HepG2 (cell line): Measurements from ENCODE around the gene RAP2C. TPM values are rescaled to one million over a fixed set of nuclear protein-coding genes. Genes with fewer than 3 reads are reported as not detected.

Source experiments
- GATAD1 ChIP-seq: IDR thresholded peaks from 2 replicates; pipeline ENCODE4 v1.6.1; 2016; ENCODE audit warnings: missing genetic modification reagents, missing compliant biosample characterization
- HDAC1 ChIP-seq: sonication (generic); formaldehyde crosslinking; IDR thresholded peaks from 2 replicates; pipeline ENCODE4 v1.5.1; 2020; ENCODE audit warnings: mild to moderate bottlenecking, missing genetic modification reagents
- JUNB ChIP-seq: sonication (generic); formaldehyde crosslinking; IDR thresholded peaks from 2 replicates; pipeline ENCODE4 v1.8.0; 2022; ENCODE audit warnings: missing genetic modification reagents, mild to moderate bottlenecking, borderline replicate concordance
- MBNL3 ChIP-seq: fragments of 250-450 bp; sonication (Bioruptor Pico); conservative IDR thresholded peaks from 2 replicates; pipeline ENCODE4 v1.8.0; 2022; ENCODE audit warnings: mild to moderate bottlenecking, inconsistent platforms
- NFKBIZ ChIP-seq: IDR thresholded peaks from 2 replicates; pipeline ENCODE4 v1.6.1; 2018; ENCODE audit warnings: missing genetic modification reagents, missing compliant biosample characterization
- NRL ChIP-seq: sonication (generic); formaldehyde crosslinking; IDR thresholded peaks from 2 replicates; pipeline ENCODE4 v1.5.0; 2020; ENCODE audit warnings: missing genetic modification reagents, mild to moderate bottlenecking, moderate library complexity, borderline replicate concordance
- SNRNP70 ChIP-seq: fragments of 200-400 bp; formaldehyde crosslinking; IDR thresholded peaks from 2 replicates; pipeline ENCODE4 v1.6.1; 2017; ENCODE audit warnings: mild to moderate bottlenecking, low read depth, low read length, moderate library complexity
- SP1 ChIP-seq, 2 experiments: fragments of 450-650 bp in 1 of 2; sonication (generic) in 1 of 2; formaldehyde crosslinking in 1 of 2; IDR thresholded peaks; 2 replicates each; pipeline versions ENCODE4 v1.4.0 to v1.6.1; 2016 to 2020; ENCODE audit warnings: missing genetic modification reagents in 1 of 2
- ZMYM4 ChIP-seq: sonication (generic); formaldehyde crosslinking; IDR thresholded peaks from 2 replicates; pipeline ENCODE4 v1.8.1; 2023; ENCODE audit warnings: mild to moderate bottlenecking, missing genetic modification reagents
- ZNF235 ChIP-seq: sonication (generic); formaldehyde crosslinking; IDR thresholded peaks from 2 replicates; pipeline ENCODE4 v1.8.1; 2023; ENCODE audit warnings: mild to moderate bottlenecking, missing genetic modification reagents, borderline replicate concordance
- ZNF276 ChIP-seq: sonication (generic); formaldehyde crosslinking; IDR thresholded peaks from 2 replicates; pipeline ENCODE4 v1.4.0; 2020; ENCODE audit warnings: mild to moderate bottlenecking, low read depth, missing genetic modification reagents
- ZNF33A ChIP-seq: sonication (generic); formaldehyde crosslinking; IDR thresholded peaks from 2 replicates; pipeline ENCODE4 v1.5.1; 2020; ENCODE audit warnings: missing genetic modification reagents, mild to moderate bottlenecking, moderate library complexity, borderline replicate concordance
- ZNF484 ChIP-seq: sonication (generic); formaldehyde crosslinking; IDR thresholded peaks from 2 replicates; pipeline ENCODE4 v1.5.1; 2020; ENCODE audit warnings: mild to moderate bottlenecking, low read depth, missing genetic modification reagents, borderline replicate concordance
- ZNF569 ChIP-seq: sonication (generic); formaldehyde crosslinking; IDR thresholded peaks from 2 replicates; pipeline ENCODE4 v1.5.0; 2020; ENCODE audit warnings: mild to moderate bottlenecking, missing genetic modification reagents, moderate library complexity, borderline replicate concordance
- ZNF629 ChIP-seq: sonication (generic); formaldehyde crosslinking; conservative IDR thresholded peaks from 2 replicates; pipeline ENCODE4 v1.5.0; 2020; ENCODE audit warnings: missing genetic modification reagents
- ZNF777 ChIP-seq: sonication (generic); formaldehyde crosslinking; IDR thresholded peaks from 2 replicates; pipeline ENCODE4 v1.4.0; 2020; ENCODE audit warnings: missing genetic modification reagents
- ZNF788 ChIP-seq: sonication (generic); formaldehyde crosslinking; IDR thresholded peaks from 2 replicates; pipeline ENCODE4 v1.5.0; 2020; ENCODE audit warnings: mild to moderate bottlenecking, missing genetic modification reagents, borderline replicate concordance
- ZNF816 ChIP-seq: sonication (generic); formaldehyde crosslinking; IDR thresholded peaks from 2 replicates; pipeline ENCODE4 v1.8.0; 2022; ENCODE audit warnings: missing genetic modification reagents, mild to moderate bottlenecking, borderline replicate concordance
- ZNF878 ChIP-seq: sonication (generic); formaldehyde crosslinking; IDR thresholded peaks from 2 replicates; pipeline ENCODE4 v1.8.1; 2023; ENCODE audit warnings: mild to moderate bottlenecking, missing genetic modification reagents, moderate library complexity
- polyA plus RNA-seq, 8 experiments: library from polyadenylated mRNA; depleted of rRNA in 3 of 8; stranded (reverse) in 7 of 8; unstranded in 1 of 8; fragments of >200 nt; fragmentation: Illumina TruSeq in 4 of 8; extraction: Trizol in 4 of 8; gene quantifications; 2 replicates each; pipeline versions ENCODE4 v1.2.1 to v1.2.3, GENCODE V29; 2011 to 2016; ENCODE audit warnings: low read depth in 4 of 8, missing spikeins in 1 of 8, mixed read lengths in 1 of 8; ENCODE audit not compliant: insufficient read depth in 1 of 8
- total RNA-seq, 5 experiments: library from RNA; depleted of rRNA; stranded (reverse); fragments of >200 nt; fragmentation: Illumina TruSeq; extraction: Trizol; gene quantifications; 2 replicates each; pipeline ENCODE4 v1.2.3, GENCODE V29; 2016; ENCODE audit warnings: low read depth in 1 of 5
- TF ChIP-seq, protein P1 (sequence below): sonication (generic); formaldehyde crosslinking; IDR thresholded peaks from 2 replicates; pipeline ENCODE4 v1.4.0; 2020; ENCODE audit warnings: missing genetic modification reagents, borderline replicate concordance
- TF ChIP-seq, protein P2 (sequence below): sonication (generic); formaldehyde crosslinking; IDR thresholded peaks from 2 replicates; pipeline ENCODE4 v1.8.0; 2022; ENCODE audit warnings: low read depth, missing genetic modification reagents

RAP2C gene
- total and polyA plus RNA-seq, 2 of the 13 experiments (the other 11 are each of a cell fraction or from before 2014, with no cell fraction given): 8.0 to 28.5 TPM

DNA sequence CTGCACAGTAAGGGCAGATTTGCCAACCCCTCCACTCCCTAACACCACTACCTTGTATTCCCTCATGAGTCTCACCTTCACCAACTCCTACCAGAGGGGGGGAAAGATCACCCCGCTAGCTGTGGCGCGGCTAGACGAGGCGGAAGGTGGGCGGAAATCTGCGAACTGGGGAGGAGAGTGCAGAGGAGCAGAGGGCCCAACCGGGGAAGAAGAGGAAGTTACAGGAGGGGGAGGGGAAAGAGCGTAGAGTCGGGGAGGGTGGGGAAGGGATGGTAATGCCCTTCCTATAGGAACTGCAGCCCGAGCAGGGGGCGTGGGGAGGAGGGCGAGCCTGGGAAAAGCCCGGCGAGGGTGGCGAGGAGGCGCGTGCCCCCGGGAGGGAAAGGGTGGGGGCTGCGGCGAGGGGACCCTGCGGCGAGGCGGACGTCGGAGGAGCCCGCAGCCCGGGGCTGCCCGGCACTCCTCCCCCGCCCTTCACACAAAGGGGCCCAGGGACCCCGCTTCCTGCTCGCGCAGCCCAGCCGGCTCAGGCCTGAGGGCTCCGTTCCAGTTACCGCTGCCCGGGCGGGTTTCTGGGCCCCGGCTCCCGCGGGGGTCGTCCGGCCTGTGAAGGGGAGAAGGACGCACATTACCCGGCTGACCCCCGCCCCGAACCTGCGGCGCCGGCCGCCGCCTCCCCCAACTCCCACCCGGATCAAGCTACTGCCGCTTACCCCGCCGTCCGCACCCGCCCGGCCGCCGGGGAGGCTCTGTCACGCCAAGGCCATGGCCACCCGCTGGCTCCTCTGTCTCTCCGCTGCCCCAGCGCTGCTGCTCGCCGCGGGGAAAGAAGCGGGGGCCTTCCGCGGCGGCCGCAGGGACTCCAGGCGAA, 1.8 kb downstream of the RAP2C start (continued):
- TF ChIP-seq SP1 (IDR thresholded peaks at IDR 0.05): no peak
- no peak for TF ChIP-seq SP1 (CRISPR knock-in tag; IDR thresholded peaks at IDR 0.05)
- 0 out of 2 replicates have a peak, but pooled peaks have one; percentile 19 for TF ChIP-seq ZNF235 (CRISPR knock-in tag)
- TF ChIP-seq ZNF629 (CRISPR knock-in tag): no peak
- TF ChIP-seq JUNB (CRISPR knock-in tag): no peak
- TF ChIP-seq ZNF816: no peak
- TF ChIP-seq ZNF276 (CRISPR knock-in tag): no peak
- peak; percentile 41; the same call in 1 of the 2 replicates for TF ChIP-seq GATAD1 (CRISPR knock-in tag)
- no peak for TF ChIP-seq ZNF484 (CRISPR knock-in tag)
- 0 out of 2 replicates have a peak, but pooled peaks have one; percentile 32 for TF ChIP-seq ZNF878 (CRISPR knock-in tag)
- TF ChIP-seq, protein P1, sequence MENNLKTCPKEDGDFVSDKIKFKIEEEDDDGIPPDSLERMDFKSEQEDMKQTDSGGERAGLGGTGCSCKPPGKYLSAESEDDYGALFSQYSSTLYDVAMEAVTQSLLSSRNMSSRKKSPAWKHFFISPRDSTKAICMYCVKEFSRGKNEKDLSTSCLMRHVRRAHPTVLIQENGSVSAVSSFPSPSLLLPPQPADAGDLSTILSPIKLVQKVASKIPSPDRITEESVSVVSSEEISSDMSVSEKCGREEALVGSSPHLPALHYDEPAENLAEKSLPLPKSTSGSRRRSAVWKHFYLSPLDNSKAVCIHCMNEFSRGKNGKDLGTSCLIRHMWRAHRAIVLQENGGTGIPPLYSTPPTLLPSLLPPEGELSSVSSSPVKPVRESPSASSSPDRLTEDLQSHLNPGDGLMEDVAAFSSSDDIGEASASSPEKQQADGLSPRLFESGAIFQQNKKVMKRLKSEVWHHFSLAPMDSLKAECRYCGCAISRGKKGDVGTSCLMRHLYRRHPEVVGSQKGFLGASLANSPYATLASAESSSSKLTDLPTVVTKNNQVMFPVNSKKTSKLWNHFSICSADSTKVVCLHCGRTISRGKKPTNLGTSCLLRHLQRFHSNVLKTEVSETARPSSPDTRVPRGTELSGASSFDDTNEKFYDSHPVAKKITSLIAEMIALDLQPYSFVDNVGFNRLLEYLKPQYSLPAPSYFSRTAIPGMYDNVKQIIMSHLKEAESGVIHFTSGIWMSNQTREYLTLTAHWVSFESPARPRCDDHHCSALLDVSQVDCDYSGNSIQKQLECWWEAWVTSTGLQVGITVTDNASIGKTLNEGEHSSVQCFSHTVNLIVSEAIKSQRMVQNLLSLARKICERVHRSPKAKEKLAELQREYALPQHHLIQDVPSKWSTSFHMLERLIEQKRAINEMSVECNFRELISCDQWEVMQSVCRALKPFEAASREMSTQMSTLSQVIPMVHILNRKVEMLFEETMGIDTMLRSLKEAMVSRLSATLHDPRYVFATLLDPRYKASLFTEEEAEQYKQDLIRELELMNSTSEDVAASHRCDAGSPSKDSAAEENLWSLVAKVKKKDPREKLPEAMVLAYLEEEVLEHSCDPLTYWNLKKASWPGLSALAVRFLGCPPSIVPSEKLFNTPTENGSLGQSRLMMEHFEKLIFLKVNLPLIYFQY (CRISPR knock-in tag): no peak
- TF ChIP-seq NRL (CRISPR knock-in tag): no peak
- 0 out of 2 replicates have a peak, but pooled peaks have one; percentile 0 for TF ChIP-seq NFKBIZ (CRISPR knock-in tag)
- TF ChIP-seq ZNF777 (CRISPR knock-in tag): peak; percentile 34
- no peak for TF ChIP-seq MBNL3
- peak; percentile 13; the same call in 1 of the 2 replicates for TF ChIP-seq ZMYM4 (CRISPR knock-in tag)
- no peak for TF ChIP-seq ZNF569 (CRISPR knock-in tag)
- TF ChIP-seq, protein P2, sequence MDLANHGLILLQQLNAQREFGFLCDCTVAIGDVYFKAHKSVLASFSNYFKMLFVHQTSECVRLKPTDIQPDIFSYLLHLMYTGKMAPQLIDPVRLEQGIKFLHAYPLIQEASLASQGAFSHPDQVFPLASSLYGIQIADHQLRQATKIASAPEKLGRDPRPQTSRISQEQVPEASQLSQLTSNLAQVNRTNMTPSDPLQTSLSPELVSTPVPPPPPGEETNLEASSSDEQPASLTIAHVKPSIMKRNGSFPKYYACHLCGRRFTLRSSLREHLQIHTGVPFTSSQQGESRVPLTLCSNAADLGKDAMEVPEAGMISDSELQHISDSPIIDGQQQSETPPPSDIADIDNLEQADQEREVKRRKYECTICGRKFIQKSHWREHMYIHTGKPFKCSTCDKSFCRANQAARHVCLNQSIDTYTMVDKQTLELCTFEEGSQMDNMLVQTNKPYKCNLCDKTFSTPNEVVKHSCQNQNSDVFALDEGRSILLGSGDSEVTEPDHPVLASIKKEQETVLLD: 0 out of 2 replicates have a peak, but pooled peaks have one; percentile 32
- no peak for TF ChIP-seq ZNF788
- no peak for TF ChIP-seq SNRNP70
- peak; percentile 42; the same call in 1 of the 2 replicates for TF ChIP-seq HDAC1 (CRISPR knock-in tag)
- TF ChIP-seq ZNF33A (CRISPR knock-in tag): no peak
